GM12873 (cell line): ENCODE results near the gene CFAP54.

Source experiments
- TF ChIP-seq, protein P1 (sequence below): IDR thresholded peaks from 2 replicates; pipeline ENCODE4 v1.5.1; 2012; ENCODE audit warnings: low read depth, mild to moderate bottlenecking, moderate library complexity, low read length, control low read depth; ENCODE audit not compliant: insufficient read depth; ENCODE audit errors: missing control alignments

Gene CFAP54

GRCh38 chr12:96483116-96483515 is 6.3 kb upstream of the CFAP54 start:
- TF ChIP-seq, protein P1, sequence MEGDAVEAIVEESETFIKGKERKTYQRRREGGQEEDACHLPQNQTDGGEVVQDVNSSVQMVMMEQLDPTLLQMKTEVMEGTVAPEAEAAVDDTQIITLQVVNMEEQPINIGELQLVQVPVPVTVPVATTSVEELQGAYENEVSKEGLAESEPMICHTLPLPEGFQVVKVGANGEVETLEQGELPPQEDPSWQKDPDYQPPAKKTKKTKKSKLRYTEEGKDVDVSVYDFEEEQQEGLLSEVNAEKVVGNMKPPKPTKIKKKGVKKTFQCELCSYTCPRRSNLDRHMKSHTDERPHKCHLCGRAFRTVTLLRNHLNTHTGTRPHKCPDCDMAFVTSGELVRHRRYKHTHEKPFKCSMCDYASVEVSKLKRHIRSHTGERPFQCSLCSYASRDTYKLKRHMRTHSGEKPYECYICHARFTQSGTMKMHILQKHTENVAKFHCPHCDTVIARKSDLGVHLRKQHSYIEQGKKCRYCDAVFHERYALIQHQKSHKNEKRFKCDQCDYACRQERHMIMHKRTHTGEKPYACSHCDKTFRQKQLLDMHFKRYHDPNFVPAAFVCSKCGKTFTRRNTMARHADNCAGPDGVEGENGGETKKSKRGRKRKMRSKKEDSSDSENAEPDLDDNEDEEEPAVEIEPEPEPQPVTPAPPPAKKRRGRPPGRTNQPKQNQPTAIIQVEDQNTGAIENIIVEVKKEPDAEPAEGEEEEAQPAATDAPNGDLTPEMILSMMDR, result no peak

DNA sequence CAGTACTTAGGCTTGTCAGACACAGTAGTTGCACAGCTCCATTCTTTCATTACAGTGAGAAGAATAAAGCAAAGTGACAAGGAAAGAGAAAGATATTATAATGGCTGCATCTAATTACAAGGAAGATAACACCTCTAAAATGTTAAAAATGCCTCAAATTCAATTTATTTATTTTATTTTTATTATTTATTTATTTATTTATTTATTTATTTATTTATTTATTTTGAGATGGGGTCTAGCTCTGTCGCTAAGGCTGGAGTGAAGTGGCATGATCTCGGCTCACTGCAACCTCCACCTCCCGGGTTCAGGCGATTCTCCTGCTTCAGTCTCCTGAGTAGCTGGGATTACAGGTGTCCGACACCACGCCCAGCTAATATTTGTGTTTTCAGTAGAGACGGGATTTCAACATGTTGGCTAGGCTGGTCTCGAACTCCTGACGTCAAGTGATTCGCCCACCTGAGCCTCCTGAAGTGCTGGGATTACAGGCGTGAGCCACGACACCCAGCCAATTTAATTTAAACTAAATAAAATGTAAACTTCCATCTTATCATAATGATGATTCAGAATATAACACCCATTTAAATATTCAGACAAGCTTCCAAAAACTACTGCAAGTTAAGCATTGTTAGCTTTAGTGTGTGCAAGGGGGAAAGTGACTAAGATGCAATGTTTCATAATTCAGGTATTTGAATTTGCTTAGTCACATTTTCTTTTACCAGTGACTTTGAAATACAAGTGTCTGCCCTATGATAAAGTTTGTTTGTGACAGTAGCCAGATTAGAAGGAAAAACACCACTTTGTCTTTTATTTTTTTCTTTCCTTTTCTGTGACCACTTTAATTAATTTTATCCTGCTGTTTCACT is 2.4 kb upstream of the CFAP54 start:
- TF ChIP-seq, protein P1, result no peak

GRCh38 chr12:96487634-96488033 is 1.7 kb upstream of the CFAP54 start:
- TF ChIP-seq, protein P1, result no peak

- TF ChIP-seq, protein P1, result no peak
These were observed 3.7 kb downstream of the CFAP54 start for GRCh38 chr12:96493106-96493505.

GRCh38 chr12:96495155-96495554 is 5.8 kb downstream of the CFAP54 start:
- TF ChIP-seq, protein P1, result no peak

DNA sequence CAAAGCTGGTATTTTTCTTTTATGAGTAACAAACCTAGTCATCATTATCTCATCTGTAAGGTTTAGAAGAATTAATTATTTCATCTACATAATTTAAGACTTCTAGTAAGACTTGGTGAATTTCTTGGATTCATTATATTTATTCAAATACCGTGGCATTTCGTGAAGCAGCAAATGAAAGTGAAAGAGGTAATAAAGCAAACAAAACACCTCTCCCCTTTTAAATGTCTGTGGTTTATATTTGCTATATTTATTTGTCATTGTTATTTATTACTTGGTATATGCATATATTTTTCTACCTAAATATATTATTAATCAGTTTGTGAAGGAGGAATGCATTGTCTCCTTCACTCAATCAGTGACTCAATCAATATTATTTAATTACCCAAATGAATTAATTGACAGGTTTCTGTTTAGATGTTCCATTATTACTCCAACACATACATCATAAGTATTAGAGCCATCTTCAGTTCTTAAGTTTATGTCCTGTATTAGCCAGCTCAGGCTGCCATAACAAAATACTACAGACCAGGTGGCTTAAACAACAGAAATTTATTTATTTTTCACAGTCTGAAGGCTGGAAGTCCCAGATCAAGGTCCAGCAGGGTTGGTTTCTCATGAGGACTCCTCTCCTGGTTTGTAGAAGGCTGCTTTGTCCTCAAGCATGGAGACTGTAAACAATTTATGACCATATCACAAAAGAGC is 6.6 kb downstream of the CFAP54 start:
- TF ChIP-seq, protein P1, result no peak

- TF ChIP-seq, protein P1, result no peak
These were observed 7.6 kb downstream of the CFAP54 start for GRCh38 chr12:96496944-96497343.
